K562 (cell line): ENCODE results near the gene SETDB1. TPM values are rescaled to one million over a fixed set of nuclear protein-coding genes. Genes with fewer than 3 reads are reported as not detected.

Source experiments
- EHMT2 ChIP-seq: fragments of 450-650 bp; IDR thresholded peaks from 2 replicates; pipeline ENCODE4 v1.6.1; 2018; ENCODE audit warnings: antibody characterized with exemption
- ETV6 ChIP-seq, 3 experiments: fragments of 150-350 bp in 1 of 3; sonication (generic) in 1 of 3; formaldehyde crosslinking in 1 of 3; IDR thresholded peaks; 2 replicates each; pipeline versions ENCODE4 v1.6.1 to v1.8.0; 2014 to 2022; ENCODE audit warnings: borderline replicate concordance in 2 of 3, low read depth in 2 of 3, antibody characterized with exemption in 1 of 3, low read length in 1 of 3, mild to moderate bottlenecking in 1 of 3, missing genetic modification reagents in 1 of 3
- FOXJ2 ChIP-seq: fragments of 200-800 bp; sonication (Bioruptor generic); IDR thresholded peaks from 2 replicates; pipeline ENCODE4 v1.6.1; 2016; ENCODE audit warnings: missing genetic modification characterization, missing compliant biosample characterization
- HDAC1 ChIP-seq, 2 experiments: fragments of 450-650 bp; IDR thresholded peaks; 2 replicates each; pipeline ENCODE4 v1.6.1; 2016 to 2017; ENCODE audit warnings: inconsistent platforms in 1 of 2, mild to moderate bottlenecking in 1 of 2, moderate library complexity in 1 of 2
- HNRNPK ChIP-seq: fragments of 200-400 bp; formaldehyde crosslinking; IDR thresholded peaks from one replicate; pipeline ENCODE4 v1.6.1; 2018; ENCODE audit warnings: mild to moderate bottlenecking, low read depth, low read length; ENCODE audit not compliant: poor library complexity, severe bottlenecking
- MTF1 ChIP-seq: fragments of 250-450 bp; sonication (Bioruptor Pico); IDR thresholded peaks from 2 replicates; pipeline ENCODE4 v1.9.0; 2021; ENCODE audit warnings: moderate library complexity, mild to moderate bottlenecking, inconsistent platforms, borderline replicate concordance
- NFIX ChIP-seq: fragments of 250-450 bp; sonication (Bioruptor Pico); IDR thresholded peaks from 2 replicates; pipeline ENCODE4 v1.4.0; 2020; ENCODE audit warnings: low read depth, mild to moderate bottlenecking, moderate library complexity
- NR4A1 ChIP-seq, 2 experiments: fragments of 250-450 bp in 1 of 2; fragments of 450-650 bp in 1 of 2; sonication (Bioruptor Pico) in 1 of 2; IDR thresholded peaks; 2 replicates each; pipeline versions ENCODE4 v1.4.0 to v1.6.1; 2016 to 2020; ENCODE audit warnings: mild to moderate bottlenecking in 2 of 2, missing compliant biosample characterization in 1 of 2, missing genetic modification characterization in 1 of 2, moderate library complexity in 1 of 2
- POLR2G ChIP-seq: fragments of 200-400 bp; formaldehyde crosslinking; IDR thresholded peaks from 2 replicates; pipeline ENCODE4 v1.6.1; 2017; ENCODE audit warnings: low read depth, mild to moderate bottlenecking, antibody characterized with exemption, low read length, moderate library complexity
- PTBP1 ChIP-seq: fragments of 200-400 bp; formaldehyde crosslinking; IDR thresholded peaks from 2 replicates; pipeline ENCODE4 v1.6.1; 2017; ENCODE audit warnings: low read depth, low read length
- RBM15 ChIP-seq: fragments of 200-400 bp; formaldehyde crosslinking; IDR thresholded peaks from 2 replicates; pipeline ENCODE4 v1.6.1; 2018; ENCODE audit warnings: mild to moderate bottlenecking, low read length, moderate library complexity; ENCODE audit not compliant: insufficient read depth
- SMAD3 ChIP-seq: fragments of 450-650 bp; formaldehyde crosslinking; conservative IDR thresholded peaks from 2 replicates; pipeline ENCODE4 v1.4.0; 2020; ENCODE audit warnings: mild to moderate bottlenecking
- SNRNP70 ChIP-seq: fragments of 200-400 bp; formaldehyde crosslinking; optimal IDR thresholded peaks from 2 replicates; pipeline ENCODE3; 2017; ENCODE audit warnings: low read depth, low read length
- SRF ChIP-seq, 2 experiments: fragments of 250-450, 450-650 bp in 1 of 2; sonication (Bioruptor Pico) in 1 of 2; sonication (generic) in 1 of 2; formaldehyde crosslinking; IDR thresholded peaks; 2 replicates each; pipeline versions ENCODE4 v1.5.0 to v1.5.1; 2020 to 2022; ENCODE audit warnings: mild to moderate bottlenecking in 1 of 2, missing genetic modification reagents in 1 of 2
- TOE1 ChIP-seq, 2 experiments: fragments of 450-650 bp in 1 of 2; sonication (generic) in 1 of 2; formaldehyde crosslinking in 1 of 2; IDR thresholded peaks; 2 replicates each; pipeline versions ENCODE4 v1.7.1 to v1.8.0; 2016 to 2022; ENCODE audit warnings: borderline replicate concordance in 2 of 2, mild to moderate bottlenecking in 2 of 2, antibody characterized with exemption in 1 of 2, inconsistent platforms in 1 of 2, low read depth in 1 of 2, missing genetic modification reagents in 1 of 2, moderate library complexity in 1 of 2
- ZFP36 ChIP-seq: fragments of 150-350 bp; IDR thresholded peaks from 2 replicates; pipeline ENCODE4 v1.6.1; 2018; ENCODE audit warnings: low read length, low read depth; ENCODE audit not compliant: partially characterized antibody
- ZNF124 ChIP-seq: sonication (generic); formaldehyde crosslinking; IDR thresholded peaks from 2 replicates; pipeline ENCODE4 v1.8.1; 2022; ENCODE audit warnings: missing genetic modification reagents
- ZNF324 ChIP-seq: fragments of 250-450 bp; sonication (Bioruptor Pico); IDR thresholded peaks from 2 replicates; pipeline ENCODE4 v1.4.0; 2020; ENCODE audit warnings: mild to moderate bottlenecking
- ZNF354B ChIP-seq: fragments of 250-450 bp; sonication (Bioruptor Pico); IDR thresholded peaks from 2 replicates; pipeline ENCODE4 v1.4.0; 2020
- ZNF507 ChIP-seq: conservative IDR thresholded peaks from 2 replicates; pipeline ENCODE4 v1.6.1; 2017; ENCODE audit warnings: missing genetic modification characterization, missing compliant biosample characterization
- ZNF707 ChIP-seq: fragments of 250-450 bp; sonication (Bioruptor Pico); conservative IDR thresholded peaks from 2 replicates; pipeline ENCODE4 v1.8.0; 2022; ENCODE audit warnings: inconsistent platforms, mild to moderate bottlenecking, moderate library complexity
- ZZZ3 ChIP-seq: fragments of 450-650 bp; IDR thresholded peaks from 2 replicates; pipeline ENCODE4 v1.6.1; 2016; ENCODE audit warnings: antibody characterized with exemption, mild to moderate bottlenecking, moderate library complexity
- polyA plus RNA-seq, 8 experiments: library from polyadenylated mRNA; depleted of rRNA in 4 of 8; stranded (reverse) in 5 of 8; unstranded in 3 of 8; fragments of >200 nt; fragmentation: Nextera tagmentation in 2 of 8; fragmentation: Illumina TruSeq in 1 of 8; extraction: Ambion mirVana in 2 of 8; extraction: Trizol in 1 of 8; gene quantifications; 2 replicates each; pipeline versions ENCODE4 v1.2.1 to v1.2.3, GENCODE V29; 2011 to 2014; ENCODE audit warnings: inconsistent platforms in 1 of 8, missing spikeins in 1 of 8
- total RNA-seq, 7 experiments: library from RNA; depleted of rRNA in 6 of 7; stranded (reverse); fragments of >200 nt in 6 of 7; fragmentation: Illumina TruSeq in 2 of 7; extraction: Trizol in 2 of 7; gene quantifications; 2 replicates each; pipeline versions ENCODE4 v1.2.1 to v1.2.3, GENCODE V29; 2011 to 2021; ENCODE audit warnings: low replicate concordance in 1 of 7
- TF ChIP-seq, protein P1 (sequence below): fragments of 450-650 bp; formaldehyde crosslinking; conservative IDR thresholded peaks from 2 replicates; pipeline ENCODE4 v1.4.0; 2022; ENCODE audit warnings: mild to moderate bottlenecking, missing genetic modification characterization
- TF ChIP-seq, protein P2 (sequence below): fragments of 250-450 bp; sonication (Bioruptor Pico); IDR thresholded peaks from 2 replicates; pipeline ENCODE4 v1.8.0; 2021; ENCODE audit warnings: moderate library complexity, mild to moderate bottlenecking, inconsistent platforms
- TF ChIP-seq, protein P3 (sequence below): fragments of 250-450 bp; sonication (Bioruptor Pico); IDR thresholded peaks from 2 replicates; pipeline ENCODE4 v1.5.0; 2021

SETDB1 gene
- total and polyA plus RNA-seq, 9 of the 15 experiments (the other 6 are each of a cell fraction or from before 2014, with no cell fraction given) = 21.5 to 64.4 (median 42.0) TPM

DNA sequence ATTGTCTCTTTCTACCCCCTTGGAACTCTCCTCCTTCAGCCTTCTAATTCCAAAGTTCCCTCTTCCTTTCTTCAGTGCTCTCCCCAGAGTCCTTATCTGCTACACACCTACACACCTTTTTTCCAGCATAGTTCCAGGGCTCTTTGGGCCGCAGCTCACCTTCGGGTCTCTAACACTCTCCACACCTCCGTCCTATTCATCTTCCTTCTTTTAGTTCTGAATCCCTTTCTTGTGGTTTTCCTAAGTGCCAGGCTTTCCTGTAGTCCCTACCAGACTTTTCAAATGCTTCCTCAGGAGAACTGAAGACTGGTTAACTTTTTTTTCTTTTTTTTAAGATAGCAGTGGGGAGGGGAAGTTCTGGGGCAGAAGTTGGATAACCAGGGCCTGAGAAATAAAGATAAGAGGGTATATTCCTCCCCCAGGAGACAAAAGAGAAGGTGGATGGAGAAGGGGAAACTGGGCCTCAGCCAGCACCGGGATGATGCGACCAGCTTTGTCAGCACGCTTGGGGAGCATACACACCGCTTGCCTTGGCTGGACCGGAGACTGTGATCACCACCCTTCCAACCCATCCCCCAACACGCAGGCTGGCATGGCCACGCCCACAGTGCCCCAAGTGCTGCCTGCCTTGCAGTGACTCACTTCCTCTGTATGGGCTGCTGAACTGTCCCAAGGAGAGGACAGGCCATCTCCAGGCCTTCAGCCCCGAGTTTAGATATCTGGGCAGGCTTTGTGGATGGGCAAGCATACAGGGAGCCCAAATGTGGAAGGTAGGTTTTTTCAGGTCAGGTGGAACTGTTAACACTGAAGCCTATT lies 50.9 kb downstream of the SETDB1 start (continued):
- TF ChIP-seq ETV6 (IDR thresholded peaks at IDR 0.05; ENCODE audit: borderline replicate concordance in 1 of 2, low read depth in 2 of 2, low read length in 1 of 2) = peak in 1 of 2 experiments; percentile 68; a peak in 1 of 4 replicates
- TF ChIP-seq ETV6 (CRISPR knock-in tag; IDR thresholded peaks at IDR 0.05; ENCODE audit: borderline replicate concordance) = no peak
- TF ChIP-seq NFIX (CRISPR knock-in tag) = no peak
- no peak for TF ChIP-seq ZNF707 (CRISPR knock-in tag)
- TF ChIP-seq EHMT2 = no peak
- TF ChIP-seq MTF1 (CRISPR knock-in tag) = no peak
- TF ChIP-seq, protein P1, sequence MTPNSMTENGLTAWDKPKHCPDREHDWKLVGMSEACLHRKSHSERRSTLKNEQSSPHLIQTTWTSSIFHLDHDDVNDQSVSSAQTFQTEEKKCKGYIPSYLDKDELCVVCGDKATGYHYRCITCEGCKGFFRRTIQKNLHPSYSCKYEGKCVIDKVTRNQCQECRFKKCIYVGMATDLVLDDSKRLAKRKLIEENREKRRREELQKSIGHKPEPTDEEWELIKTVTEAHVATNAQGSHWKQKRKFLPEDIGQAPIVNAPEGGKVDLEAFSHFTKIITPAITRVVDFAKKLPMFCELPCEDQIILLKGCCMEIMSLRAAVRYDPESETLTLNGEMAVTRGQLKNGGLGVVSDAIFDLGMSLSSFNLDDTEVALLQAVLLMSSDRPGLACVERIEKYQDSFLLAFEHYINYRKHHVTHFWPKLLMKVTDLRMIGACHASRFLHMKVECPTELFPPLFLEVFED (CRISPR knock-in tag) = no peak
- TF ChIP-seq ZNF354B = no peak
- TF ChIP-seq TOE1 (IDR thresholded peaks at IDR 0.05; ENCODE audit: borderline replicate concordance) = peak; percentile 27
- TF ChIP-seq TOE1 (CRISPR knock-in tag; IDR thresholded peaks at IDR 0.05; ENCODE audit: borderline replicate concordance, low read depth) = no peak
- TF ChIP-seq ZFP36 = no peak
- TF ChIP-seq, protein P2, sequence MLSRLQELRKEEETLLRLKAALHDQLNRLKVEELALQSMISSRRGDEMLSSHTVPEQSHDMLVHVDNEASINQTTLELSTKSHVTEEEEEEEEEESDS (CRISPR knock-in tag) = no peak
- no peak for TF ChIP-seq NR4A1 (CRISPR knock-in tag; IDR thresholded peaks at IDR 0.05)
- peak; percentile 56; the same call in 1 of the 2 replicates for TF ChIP-seq NR4A1 (tag; IDR thresholded peaks at IDR 0.05)
- 0 out of 4 replicates have a peak, but pooled peaks of 1 of the 2 experiments have one; percentile 50 for TF ChIP-seq SRF (CRISPR knock-in tag; IDR thresholded peaks at IDR 0.05)
- no peak for TF ChIP-seq ZNF324
- TF ChIP-seq, protein P3, sequence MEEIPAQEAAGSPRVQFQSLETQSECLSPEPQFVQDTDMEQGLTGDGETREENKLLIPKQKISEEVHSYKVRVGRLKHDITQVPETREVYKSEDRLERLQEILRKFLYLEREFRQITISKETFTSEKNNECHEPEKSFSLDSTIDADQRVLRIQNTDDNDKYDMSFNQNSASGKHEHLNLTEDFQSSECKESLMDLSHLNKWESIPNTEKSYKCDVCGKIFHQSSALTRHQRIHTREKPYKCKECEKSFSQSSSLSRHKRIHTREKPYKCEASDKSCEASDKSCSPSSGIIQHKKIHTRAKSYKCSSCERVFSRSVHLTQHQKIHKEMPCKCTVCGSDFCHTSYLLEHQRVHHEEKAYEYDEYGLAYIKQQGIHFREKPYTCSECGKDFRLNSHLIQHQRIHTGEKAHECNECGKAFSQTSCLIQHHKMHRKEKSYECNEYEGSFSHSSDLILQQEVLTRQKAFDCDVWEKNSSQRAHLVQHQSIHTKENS (CRISPR knock-in tag) = no peak
- no peak for TF ChIP-seq HNRNPK
- TF ChIP-seq SMAD3 (CRISPR knock-in tag) = no peak
- TF ChIP-seq RBM15 = no peak
- peak; percentile 74 to 77; a peak in 3 of 4 replicates for TF ChIP-seq HDAC1 (IDR thresholded peaks at IDR 0.05)
- TF ChIP-seq FOXJ2 (tag) = peak; percentile 40; the same call in 1 of the 2 replicates
- no peak for TF ChIP-seq ZNF507
- TF ChIP-seq ZZZ3 = no peak
- TF ChIP-seq PTBP1 = no peak
- TF ChIP-seq POLR2G = peak; percentile 63
- TF ChIP-seq ZNF124 (CRISPR knock-in tag) = no peak
- no peak for TF ChIP-seq SNRNP70
